GM12878 (cell line): ENCODE data around the gene FCRL6. TPM values are rescaled to one million over a fixed set of nuclear protein-coding genes. Genes with fewer than 3 reads are reported as not detected.

Source experiments
- ATAC-seq: fragments of 200-7000 bp; cut with Tn5 transposase; 3 replicates; pipeline ENCODE4 v1.9.1; 2020; ENCODE audit warnings: mild to moderate bottlenecking, moderate library complexity
- BruUV-seq: library from RNA; stranded (reverse); fragments of 400-500 nt; replicated peaks from 2 replicates; lab custom pipeline; 2021; lab: Mats Ljungman, UMichigan
- CTCF ChIA-PET: fragments of 300-600 bp; sonication (Branson Sonifier 250); formaldehyde crosslinking; extraction: SDS; loops from one replicate; lab custom pipeline; 2021; ENCODE audit warnings: inconsistent platforms; lab: Yijun Ruan, JAX
- POLR2A ChIA-PET: fragments of 350-600 bp; formaldehyde crosslinking; extraction: SDS; loops from one replicate; lab custom pipeline; 2021; ENCODE audit warnings: inconsistent platforms; lab: Charles Lee
- RAD21 ChIA-PET: fragments of 300-600 bp; sonication (Branson Sonifier 250); formaldehyde crosslinking; loops from one replicate; lab custom pipeline; 2023; ENCODE audit warnings: antibody characterized with exemption; ENCODE audit not compliant: unreplicated experiment; lab: Charles Lee
- SMC1A ChIA-PET: fragments of 300-600 bp; sonication (Branson Sonifier 250); formaldehyde crosslinking; loops from one replicate; lab custom pipeline; 2023; ENCODE audit not compliant: unreplicated experiment, uncharacterized antibody; lab: Charles Lee
- DNase-seq: peaks from one replicate; pipeline ENCODE4 v3.0.0-alpha.2; 2011; ENCODE audit warnings: low read depth, low spot score
- FAIRE-seq: peaks from 3 replicates; lab custom pipeline; 2011; peaks lifted over from hg19 to GRCh38; lab: Jason Lieb, UNC
- H2AFZ ChIP-seq: 2 replicates; pipeline ENCODE4 v1.6.0; 2011; ENCODE audit warnings: low read depth, low read length, control low read depth; ENCODE audit not compliant: control insufficient read depth
- H3K27ac ChIP-seq: 2 replicates; pipeline ENCODE4 v1.5.1; 2011; ENCODE audit warnings: control low read depth; ENCODE audit not compliant: control insufficient read depth, insufficient read depth
- H3K27me3 ChIP-seq, 2 experiments: replicated peaks in 1 of 2; 2 replicates each; pipeline versions ENCODE4 v1.6.0 to v1.6.1; 2011; ENCODE audit warnings: low read length in 1 of 2; ENCODE audit not compliant: control insufficient read depth in 2 of 2, insufficient read depth in 2 of 2
- H3K36me3 ChIP-seq, 2 experiments: 2 replicates each; pipeline ENCODE4 v1.5.1; 2011; ENCODE audit warnings: low read length in 1 of 2; ENCODE audit not compliant: control insufficient read depth in 2 of 2, insufficient read depth in 2 of 2
- H3K4me1 ChIP-seq: 2 replicates; pipeline ENCODE4 v1.6.1; 2011; ENCODE audit warnings: mild to moderate bottlenecking, low read length, moderate library complexity, mixed read lengths; ENCODE audit not compliant: control insufficient read depth, insufficient read depth
- H3K4me2 ChIP-seq: 2 replicates; pipeline ENCODE4 v1.6.0; 2011; ENCODE audit warnings: control low read depth; ENCODE audit not compliant: control insufficient read depth, insufficient read depth
- H3K4me3 ChIP-seq: fragments of 200-600 bp; sonication (generic); 2 replicates; pipeline ENCODE4 v1.5.1; 2016
- H3K79me2 ChIP-seq: 2 replicates; pipeline ENCODE4 v1.6.0; 2011; ENCODE audit warnings: low read length; ENCODE audit not compliant: control insufficient read depth, insufficient read depth
- H3K9ac ChIP-seq: 2 replicates; pipeline ENCODE4 v1.8.0; 2011; ENCODE audit warnings: low read length, control low read depth, mixed read lengths; ENCODE audit not compliant: control insufficient read depth, insufficient read depth
- H3K9me3 ChIP-seq: replicated peaks from 3 replicates; pipeline ENCODE4 v1.5.1; 2011; ENCODE audit warnings: mild to moderate bottlenecking, low read length; ENCODE audit not compliant: control insufficient read depth, insufficient read depth
- H4K20me1 ChIP-seq: 2 replicates; pipeline ENCODE4 v1.6.0; 2011; ENCODE audit not compliant: control insufficient read depth, insufficient read depth
- HSF1 ChIP-seq: fragments of 150-350 bp; IDR thresholded peaks from 2 replicates; pipeline ENCODE4 v1.6.1; 2014; ENCODE audit warnings: mild to moderate bottlenecking, low read depth, low read length
- MTA2 ChIP-seq: fragments of 450-650 bp; IDR thresholded peaks from 2 replicates; pipeline ENCODE4 v1.6.1; 2016; ENCODE audit warnings: low read depth, mild to moderate bottlenecking, moderate library complexity
- PBX3 ChIP-seq: IDR thresholded peaks from 2 replicates; pipeline ENCODE4 v1.6.1; 2011; ENCODE audit warnings: mild to moderate bottlenecking, low read depth, low read length, moderate library complexity; ENCODE audit not compliant: insufficient replicate concordance
- ZNF24 ChIP-seq: fragments of 450-650 bp; IDR thresholded peaks from 2 replicates; pipeline ENCODE4 v1.6.1; 2017; ENCODE audit warnings: antibody characterized with exemption, mild to moderate bottlenecking
- WGBS: methylation state at CpG from one replicate; pipeline ENCODE4 v1.1.6; 2016; ENCODE audit warnings: low lambda C conversion rate; ENCODE audit not compliant: insufficient replicate concordance, insufficient coverage; ENCODE audit errors: missing lambda C conversion rate; 5-methylcytosine and 5-hydroxymethylcytosine counted together
- in situ Hi-C: fragments of 300-500 bp; cut with MboI; formaldehyde crosslinking; loops from 9 replicates; pipeline ENCODE4 v1.14.3; 2018; ENCODE audit warnings: mixed read lengths
- intact Hi-C: fragments of 100-400 bp; cut with micrococcal nuclease; formaldehyde crosslinking; loops from one replicate; pipeline ENCODE4 v1.14.2; 2022; ENCODE audit not compliant: unreplicated experiment
- polyA plus RNA-seq, 11 experiments: library from polyadenylated mRNA; depleted of rRNA in 4 of 11; unstranded in 6 of 11; stranded (reverse) in 5 of 11; fragments of >200 nt; fragmentation: Nextera tagmentation in 4 of 11; fragmentation: Illumina TruSeq in 1 of 11; extraction: Ambion mirVana in 4 of 11; extraction: Trizol in 1 of 11; gene quantifications; 1 replicate in 1 of 11; 2 replicates in 10 of 11; pipeline versions ENCODE4 v1.2.1 to v1.2.3, GENCODE V29; 2011 to 2016; ENCODE audit warnings: inconsistent platforms in 2 of 11, missing spikeins in 2 of 11, low read depth in 1 of 11
- total RNA-seq, 4 experiments: library from RNA; depleted of rRNA in 3 of 4; stranded (reverse); fragments of >200 nt in 3 of 4; fragmentation: Illumina TruSeq in 1 of 4; extraction: Trizol in 1 of 4; gene quantifications; 2 replicates each; pipeline versions ENCODE4 v1.2.1 to v1.2.3, GENCODE V29; 2013 to 2021
- TF ChIP-seq, protein P1 (sequence below): fragments of 450-650 bp; IDR thresholded peaks from 2 replicates; pipeline ENCODE4 v1.6.1; 2016; ENCODE audit warnings: mild to moderate bottlenecking

FCRL6 gene
- total and polyA plus RNA-seq, 10 of the 15 experiments (the other 5 are each of a cell fraction or from before 2014, with no cell fraction given): 0.04 to 0.16 (median 0.11) TPM; not detected in 7

DNA sequence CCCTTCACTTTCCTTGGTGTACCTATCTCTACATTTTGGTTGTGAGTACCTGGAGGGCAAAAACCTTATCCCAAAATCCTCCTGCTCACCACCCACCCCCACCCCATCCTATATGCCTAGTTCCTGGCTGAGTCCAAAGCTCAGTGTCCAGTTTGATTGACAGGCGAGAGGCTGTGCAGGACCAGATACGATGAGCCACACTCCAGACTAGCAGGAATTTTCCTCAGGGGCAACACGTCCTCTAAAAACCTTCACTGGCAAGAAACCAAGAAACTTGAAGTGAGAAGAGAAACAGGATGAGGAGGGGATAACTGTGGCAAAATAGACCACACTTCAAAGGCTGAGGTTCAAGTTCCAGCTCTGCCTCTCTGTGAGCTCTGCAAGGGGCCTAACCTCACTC, 23.4 kb downstream of the FCRL6 start:
- Histone ChIP-seq H3K4me2 (peak overlapping the region; percentile 30; the same call in 1 of the 2 replicates), H4K20me1 (no peaks in the 10 kb centered on the region), H3K4me1 (peaks cover 35% of the 10 kb centered on the region), H3K9me3 (peaks cover 2% of the 10 kb centered on the region; the same call in 1 of the 3 replicates), H3K9ac (no peak overlapping the region), H3K79me2 (no peaks in the 10 kb centered on the region), H2AFZ (no peak overlapping the region), H3K36me3 (no peaks in the 10 kb centered on the region), H3K4me3 (no peak overlapping the region), H3K27me3 (peaks cover 0 to 4% of the 10 kb centered on the region in 2 experiments; a peak in 1 of 4 replicates), H3K27ac (no peak overlapping the region)
- intact Hi-C loops (loop anchor here (5.0 kb wide), 1 partner anchor 43 kb away; the partner anchor contains the start of gene DUSP23), in situ Hi-C loops (no loop called here)
- no peak for TF ChIP-seq MTA2
- TF ChIP-seq PBX3: peak; percentile 49
- no peak for TF ChIP-seq HSF1
- TF ChIP-seq ZNF24: no peak
- TF ChIP-seq, protein P1, sequence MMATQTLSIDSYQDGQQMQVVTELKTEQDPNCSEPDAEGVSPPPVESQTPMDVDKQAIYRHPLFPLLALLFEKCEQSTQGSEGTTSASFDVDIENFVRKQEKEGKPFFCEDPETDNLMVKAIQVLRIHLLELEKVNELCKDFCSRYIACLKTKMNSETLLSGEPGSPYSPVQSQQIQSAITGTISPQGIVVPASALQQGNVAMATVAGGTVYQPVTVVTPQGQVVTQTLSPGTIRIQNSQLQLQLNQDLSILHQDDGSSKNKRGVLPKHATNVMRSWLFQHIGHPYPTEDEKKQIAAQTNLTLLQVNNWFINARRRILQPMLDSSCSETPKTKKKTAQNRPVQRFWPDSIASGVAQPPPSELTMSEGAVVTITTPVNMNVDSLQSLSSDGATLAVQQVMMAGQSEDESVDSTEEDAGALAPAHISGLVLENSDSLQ: peak; percentile 48; the same call in 1 of the 2 replicates
- SMC1A ChIA-PET: interaction anchor here (0.7 kb wide), 2 partner anchors 11 to 24 kb away, joined by 3 read pairs; partner anchors contain the start of gene FCRL6
- RAD21 ChIA-PET: interaction anchor here (1.0 to 1.5 kb wide), 2 partner anchors 65 to 109 kb away, joined by 3 read pairs; no protein-coding TSS in a partner anchor
- no TSS peak for BruUV-seq
- POLR2A ChIA-PET: interaction anchor here (1.0 kb wide), 1 partner anchor 26 kb away, joined by 3 read pairs; no protein-coding TSS in a partner anchor
- 32% methylated on average over 3 of the region's 3 CpGs for WGBS
- no peak for FAIRE-seq
- DNase-seq: no peak
- CTCF ChIA-PET: interaction anchor here (1.3 to 16.1 kb wide), 4 partner anchors 24 to 96 kb away, joined by 3 to 178 read pairs (median 10); partner anchors contain the start of gene FCRL6
- no peak for ATAC-seq
